ENCODE measurements around the gene SNX27.

The SNX27 gene

DNA sequence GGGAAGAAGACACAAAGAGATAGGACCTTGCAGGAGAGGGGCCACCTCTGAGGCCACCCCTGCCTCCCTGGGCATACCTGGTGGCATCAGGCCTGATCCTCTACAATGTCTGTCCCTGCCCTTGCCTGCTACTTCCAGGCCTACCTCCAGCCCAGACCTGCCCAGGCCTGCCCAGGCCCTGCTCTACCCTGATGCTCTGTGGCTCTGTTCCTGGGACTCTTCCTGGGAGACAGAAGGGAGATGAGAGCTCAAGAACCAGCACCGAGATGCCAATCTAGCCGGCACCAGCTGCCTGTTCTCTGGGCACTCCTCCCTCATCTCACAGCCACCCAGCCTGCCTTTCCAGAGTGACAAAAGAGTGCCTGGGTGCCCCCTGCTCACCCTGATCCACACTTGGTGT, 102.0 kb downstream of the SNX27 start:
- Histone ChIP-seq H3K27ac (ENCODE audit: low read depth, low read length) (no peak overlapping the region), H3K9ac (ENCODE audit: low read depth, low read length) (no peak overlapping the region), H3K9me3 (ENCODE audit: control insufficient read depth, insufficient read depth, low read length) (no peaks in the 10 kb centered on the region), H3K4me1 (ENCODE audit: control insufficient read depth, insufficient read depth, low read length) (0 out of 2 replicates have a peak, but pooled peaks cover 7% of the 10 kb centered on the region), H3K27me3 (ENCODE audit: control insufficient read depth, insufficient read depth, low read length) (peaks cover 18% of the 10 kb centered on the region), H3K36me3 (ENCODE audit: control insufficient read depth, insufficient read depth, low read length) (no peaks in the 10 kb centered on the region), H3K4me3 (ENCODE audit: low read depth, low read length) (no peak overlapping the region)

DNA sequence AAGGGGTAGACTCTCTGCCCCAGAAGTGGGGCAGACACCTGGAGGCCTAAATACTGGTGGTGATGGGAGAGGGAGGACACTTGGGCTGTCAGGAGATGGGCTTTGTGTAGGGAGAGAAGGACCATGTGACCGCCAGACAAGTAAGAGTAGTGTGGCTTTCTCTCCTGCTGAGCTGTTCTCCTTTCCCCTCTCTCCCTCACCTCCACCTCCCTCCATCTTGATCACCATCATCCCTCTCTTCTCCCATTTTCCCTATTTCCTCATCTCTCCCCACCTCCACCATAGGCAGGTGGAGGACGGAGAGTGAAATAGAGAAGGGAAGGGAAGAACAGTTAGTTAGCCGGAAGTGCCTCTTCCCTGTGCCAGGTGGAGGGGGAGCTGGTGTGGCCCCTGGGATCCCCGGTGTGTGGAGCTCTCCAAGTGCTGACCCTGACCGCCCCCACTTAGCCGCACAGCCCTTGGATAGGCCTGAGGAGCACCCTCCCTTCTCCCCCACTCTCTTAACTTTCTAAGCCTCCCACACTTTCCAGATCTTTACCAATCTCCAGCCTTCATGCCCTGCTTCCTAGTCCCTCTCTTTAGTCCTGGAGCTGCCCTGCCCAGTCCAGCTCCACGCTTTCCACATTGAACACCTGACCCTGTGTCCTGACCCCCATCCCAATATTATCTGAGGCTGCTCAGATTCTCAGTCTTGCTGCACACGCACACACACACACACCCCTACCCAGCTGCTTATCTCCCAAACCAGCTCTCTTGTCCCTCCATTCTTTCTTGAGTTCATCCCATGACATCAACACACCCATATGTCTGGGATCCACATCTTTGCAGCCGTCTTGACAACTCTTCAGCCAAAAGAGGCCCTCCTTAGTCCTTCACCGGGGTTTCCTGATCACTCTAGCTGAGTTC, 103.2 kb downstream of the SNX27 start:
- H3K4me1 ChIP-seq (ENCODE audit: control insufficient read depth, insufficient read depth, low read length), result 0 out of 2 replicates have a peak, but pooled peaks cover 7% of the 10 kb centered on the region
- H3K27ac ChIP-seq (ENCODE audit: low read depth, low read length), result no peak overlapping the region
- peaks cover 30% of the 10 kb centered on the region for H3K27me3 ChIP-seq (ENCODE audit: control insufficient read depth, insufficient read depth, low read length)
- H3K4me3 ChIP-seq (ENCODE audit: low read depth, low read length), result no peak overlapping the region
- no peaks in the 10 kb centered on the region for H3K9me3 ChIP-seq (ENCODE audit: control insufficient read depth, insufficient read depth, low read length)
- no peak overlapping the region for H3K9ac ChIP-seq (ENCODE audit: low read depth, low read length)
- no peaks in the 10 kb centered on the region for H3K36me3 ChIP-seq (ENCODE audit: control insufficient read depth, insufficient read depth, low read length)

DNA sequence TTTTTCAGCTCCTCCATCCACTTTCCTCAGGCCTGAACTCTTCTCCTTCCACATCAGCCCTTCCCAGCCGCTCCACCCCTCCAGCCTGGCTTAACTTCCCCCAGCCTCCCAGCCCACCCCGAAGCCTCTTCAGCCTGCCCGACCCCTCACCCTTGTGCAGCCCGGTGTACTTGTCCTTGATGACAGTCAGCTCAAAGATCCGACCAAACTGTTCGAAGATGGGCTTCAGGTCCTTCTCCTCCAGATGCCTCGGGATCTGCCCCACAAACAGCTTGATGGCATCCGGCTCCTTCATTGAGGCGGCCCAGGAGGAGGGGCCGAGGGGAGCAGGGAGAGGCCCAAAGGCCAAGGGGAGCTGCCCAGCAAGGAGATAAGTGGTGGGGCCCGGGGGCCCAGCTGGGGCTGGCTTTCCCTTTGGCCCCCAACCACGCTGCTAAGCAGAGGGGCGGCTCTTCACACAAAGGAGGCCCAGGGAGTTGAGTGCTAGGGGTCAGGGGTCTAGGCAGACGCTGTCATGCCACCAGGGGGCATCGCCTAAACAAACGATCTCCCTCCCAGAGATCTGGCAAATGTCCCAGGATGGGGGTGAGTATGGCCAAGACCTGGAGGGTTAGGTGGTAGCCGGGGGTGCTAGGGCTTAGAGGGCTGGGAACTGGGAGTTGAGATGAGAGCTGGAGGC, 104.0 kb downstream of the SNX27 start:
- Histone ChIP-seq H3K9ac (ENCODE audit: low read depth, low read length) (no peak overlapping the region), H3K27ac (ENCODE audit: low read depth, low read length) (no peak overlapping the region), H3K4me1 (ENCODE audit: control insufficient read depth, insufficient read depth, low read length) (peaks cover 13% of the 10 kb centered on the region; the same call in 1 of the 2 replicates), H3K4me3 (ENCODE audit: low read depth, low read length) (peak overlapping the region; percentile 66), H3K27me3 (ENCODE audit: control insufficient read depth, insufficient read depth, low read length) (peaks cover 38% of the 10 kb centered on the region), H3K36me3 (ENCODE audit: control insufficient read depth, insufficient read depth, low read length) (no peaks in the 10 kb centered on the region), H3K9me3 (ENCODE audit: control insufficient read depth, insufficient read depth, low read length) (no peaks in the 10 kb centered on the region)

DNA sequence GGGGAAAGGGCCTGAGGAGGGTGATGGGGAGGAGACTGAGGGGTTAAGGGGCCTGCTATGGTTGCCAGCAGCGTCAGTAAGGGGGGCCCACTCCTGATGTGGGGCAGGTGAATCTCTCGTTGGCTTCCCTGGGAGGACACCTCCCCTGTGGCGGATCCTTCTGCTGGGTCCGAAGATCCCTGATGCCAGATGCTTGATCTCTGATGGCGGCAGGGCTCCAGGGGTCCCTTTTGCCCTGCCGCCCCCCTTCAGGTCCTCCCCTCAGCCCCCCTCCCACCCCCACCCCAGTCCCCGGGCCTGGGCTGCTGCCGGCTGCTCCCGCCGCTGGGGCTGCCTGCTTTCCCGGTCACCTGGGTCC, 104.5 kb downstream of the SNX27 start:
- peaks cover 40% of the 10 kb centered on the region for H3K27me3 ChIP-seq (ENCODE audit: control insufficient read depth, insufficient read depth, low read length)
- H3K4me1 ChIP-seq (ENCODE audit: control insufficient read depth, insufficient read depth, low read length), result peaks cover 15% of the 10 kb centered on the region; the same call in 1 of the 2 replicates
- no peaks in the 10 kb centered on the region for H3K9me3 ChIP-seq (ENCODE audit: control insufficient read depth, insufficient read depth, low read length)
- no peak overlapping the region for H3K27ac ChIP-seq (ENCODE audit: low read depth, low read length)
- H3K36me3 ChIP-seq (ENCODE audit: control insufficient read depth, insufficient read depth, low read length), result no peaks in the 10 kb centered on the region
- H3K9ac ChIP-seq (ENCODE audit: low read depth, low read length), result no peak overlapping the region
- H3K4me3 ChIP-seq (ENCODE audit: low read depth, low read length), result peak overlapping the region; percentile 66

DNA sequence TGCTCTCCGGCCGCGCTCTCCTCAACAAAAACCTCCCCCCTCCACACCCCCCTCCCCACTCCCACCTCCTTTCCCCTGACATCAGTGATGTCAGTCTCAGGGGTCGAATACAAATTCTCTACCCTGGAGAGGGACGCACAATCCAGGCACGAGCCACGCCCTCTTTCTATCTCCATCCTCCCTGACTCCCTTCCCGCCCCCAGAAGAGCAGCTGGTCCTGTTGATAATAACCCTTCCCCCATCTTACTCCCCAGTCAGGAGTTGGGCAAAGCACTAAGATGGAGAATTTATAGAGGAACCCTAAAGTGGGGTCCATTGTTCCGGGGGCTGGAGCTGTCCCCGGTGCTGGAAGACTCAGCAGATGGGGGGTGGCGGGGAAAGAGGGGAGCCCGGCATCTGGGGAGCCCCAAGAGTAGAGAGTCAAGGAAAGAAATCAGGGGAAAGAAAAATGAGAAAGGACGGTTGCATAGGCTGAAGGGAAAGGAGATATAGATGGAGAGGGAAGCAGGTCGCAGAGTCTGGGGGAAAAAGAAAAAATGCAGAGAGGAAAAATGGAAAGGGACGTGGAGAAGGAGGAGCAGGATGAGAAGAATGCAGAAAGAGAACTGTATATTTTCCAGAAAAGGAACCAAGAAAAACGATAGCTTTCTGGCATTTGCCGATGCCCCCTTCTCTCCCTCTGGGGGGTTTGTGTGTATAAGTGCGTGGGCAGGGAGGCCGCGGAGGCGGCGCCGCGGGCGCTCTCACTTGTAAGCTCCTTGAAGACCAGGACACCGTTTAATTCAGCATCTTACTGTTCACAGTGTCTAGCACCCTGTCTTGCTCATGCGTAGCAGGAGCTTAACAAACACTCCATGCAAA, 105.2 kb downstream of the SNX27 start, which contains the start of gene CELF3:
Gene CELF3, minus strand, starts transcription at position 33 of the 861 bp plus-strand sequence. CDS start 783 bp downstream, outside the sequence.
- peak within 1 kb of the TSS; percentile 92 for H3K27ac ChIP-seq (ENCODE audit: low read depth, low read length)
- 0 out of 2 replicates have a peak within 1 kb of the TSS, but pooled peaks have one; percentile 43 for H3K9ac ChIP-seq (ENCODE audit: low read depth, low read length)
- no peaks in the 10 kb centered on the region for H3K9me3 ChIP-seq (ENCODE audit: control insufficient read depth, insufficient read depth, low read length)
- no peaks in the 10 kb centered on the region for H3K36me3 ChIP-seq (ENCODE audit: control insufficient read depth, insufficient read depth, low read length)
- peak within 1 kb of the TSS; percentile 66 for H3K4me3 ChIP-seq (ENCODE audit: low read depth, low read length)
- peaks cover 46% of the 10 kb centered on the region for H3K27me3 ChIP-seq (ENCODE audit: control insufficient read depth, insufficient read depth, low read length)
- H3K4me1 ChIP-seq (ENCODE audit: control insufficient read depth, insufficient read depth, low read length), result peaks cover 15% of the 10 kb centered on the region; the same call in 1 of the 2 replicates

DNA sequence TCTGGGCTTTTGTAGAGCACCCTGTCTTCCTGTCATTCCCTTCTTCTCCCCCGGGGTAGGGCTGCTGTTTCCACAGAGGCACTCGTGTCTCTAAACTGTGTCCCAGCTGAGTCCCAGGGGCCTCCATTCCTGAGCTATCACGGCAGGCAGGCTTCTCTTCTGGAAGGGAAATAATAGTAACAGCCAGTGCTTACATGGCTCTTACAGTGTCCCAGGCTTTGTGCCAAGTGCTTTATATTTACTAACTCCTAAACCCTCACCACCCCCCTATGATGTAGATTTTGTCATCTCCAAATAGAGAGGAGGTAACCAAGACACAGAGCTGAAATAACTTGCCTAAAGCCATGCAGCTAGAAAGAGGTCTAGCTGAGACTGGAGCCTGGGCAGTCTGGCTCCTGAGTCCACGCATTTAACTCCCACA, 106.2 kb downstream of the SNX27 start:
- no peak overlapping the region for H3K27ac ChIP-seq (ENCODE audit: low read depth, low read length)
- H3K36me3 ChIP-seq (ENCODE audit: control insufficient read depth, insufficient read depth, low read length), result no peaks in the 10 kb centered on the region
- H3K9me3 ChIP-seq (ENCODE audit: control insufficient read depth, insufficient read depth, low read length), result no peaks in the 10 kb centered on the region
- no peak overlapping the region for H3K9ac ChIP-seq (ENCODE audit: low read depth, low read length)
- H3K27me3 ChIP-seq (ENCODE audit: control insufficient read depth, insufficient read depth, low read length), result peaks cover 56% of the 10 kb centered on the region
- no peak overlapping the region for H3K4me3 ChIP-seq (ENCODE audit: low read depth, low read length)
- peaks cover 15% of the 10 kb centered on the region; the same call in 1 of the 2 replicates for H3K4me1 ChIP-seq (ENCODE audit: control insufficient read depth, insufficient read depth, low read length)

DNA sequence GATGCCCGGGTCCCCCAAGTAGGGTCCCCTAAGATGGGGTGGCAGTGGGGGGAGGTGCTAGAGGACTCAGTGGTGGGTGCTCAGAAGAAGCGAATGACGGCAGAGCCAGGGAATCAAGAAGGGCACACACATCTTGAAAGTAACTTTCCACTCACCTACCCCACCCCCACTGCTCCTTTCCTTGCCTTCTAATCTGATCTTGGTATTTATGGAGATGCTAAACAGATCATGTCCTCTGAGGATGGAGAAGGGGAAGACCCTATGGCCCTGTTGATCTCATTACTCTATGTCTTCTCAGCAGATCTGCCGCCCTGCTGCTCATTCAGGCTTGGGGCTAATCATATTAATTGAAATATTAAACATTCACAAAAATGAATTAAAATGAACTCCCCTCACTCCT, 106.8 kb downstream of the SNX27 start:
- Histone ChIP-seq H3K36me3 (ENCODE audit: control insufficient read depth, insufficient read depth, low read length) (no peaks in the 10 kb centered on the region), H3K4me3 (ENCODE audit: low read depth, low read length) (no peak overlapping the region), H3K4me1 (ENCODE audit: control insufficient read depth, insufficient read depth, low read length) (peaks cover 15% of the 10 kb centered on the region; the same call in 1 of the 2 replicates), H3K27me3 (ENCODE audit: control insufficient read depth, insufficient read depth, low read length) (peaks cover 62% of the 10 kb centered on the region), H3K27ac (ENCODE audit: low read depth, low read length) (no peak overlapping the region), H3K9me3 (ENCODE audit: control insufficient read depth, insufficient read depth, low read length) (no peaks in the 10 kb centered on the region), H3K9ac (ENCODE audit: low read depth, low read length) (no peak overlapping the region)

DNA sequence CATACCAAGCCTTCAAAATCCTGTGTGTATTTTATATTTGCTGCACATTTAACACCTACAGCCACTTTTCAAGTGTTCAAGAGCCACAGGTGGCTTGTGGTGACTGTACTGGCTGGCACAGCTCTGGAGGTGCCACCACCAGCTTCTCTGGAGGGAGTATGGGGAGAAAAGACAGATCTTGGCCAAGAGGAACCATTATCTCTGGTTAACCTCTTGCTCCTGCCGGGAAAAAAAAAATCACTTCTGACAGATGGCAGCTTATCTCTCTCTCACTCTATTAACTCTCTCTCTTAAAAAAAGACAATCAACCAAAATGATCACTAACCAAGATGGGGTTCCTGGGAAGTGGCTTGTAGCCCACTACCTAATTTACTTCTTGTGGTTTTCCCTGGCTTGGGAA, 108.3 kb downstream of the SNX27 start:
- H3K27me3 ChIP-seq (ENCODE audit: control insufficient read depth, insufficient read depth, low read length), result peaks cover 62% of the 10 kb centered on the region
- no peaks in the 10 kb centered on the region for H3K36me3 ChIP-seq (ENCODE audit: control insufficient read depth, insufficient read depth, low read length)
- H3K4me3 ChIP-seq (ENCODE audit: low read depth, low read length), result no peak overlapping the region
- no peaks in the 10 kb centered on the region for H3K9me3 ChIP-seq (ENCODE audit: control insufficient read depth, insufficient read depth, low read length)
- no peak overlapping the region for H3K9ac ChIP-seq (ENCODE audit: low read depth, low read length)
- peaks cover 22% of the 10 kb centered on the region; the same call in 1 of the 2 replicates for H3K4me1 ChIP-seq (ENCODE audit: control insufficient read depth, insufficient read depth, low read length)
- H3K27ac ChIP-seq (ENCODE audit: low read depth, low read length), result no peak overlapping the region

DNA sequence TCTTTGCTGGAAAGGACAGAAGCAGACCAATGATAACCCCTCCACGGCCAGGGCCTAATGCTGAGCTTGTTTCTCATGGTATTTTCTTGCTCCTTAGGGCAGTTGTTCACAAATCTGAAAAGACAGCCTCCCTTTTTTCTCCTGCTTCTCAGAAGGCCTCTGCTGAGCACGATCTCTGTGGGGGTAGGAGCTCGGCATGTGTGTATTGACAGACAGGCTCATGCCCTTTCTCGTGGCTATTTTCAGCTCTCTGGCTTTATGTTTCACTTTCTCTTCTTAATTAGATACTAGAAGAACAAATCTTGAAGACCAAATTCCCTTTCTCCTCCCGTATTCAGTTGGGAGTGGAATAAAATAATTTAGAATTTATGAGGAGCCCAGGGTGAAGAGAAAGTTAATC, 108.7 kb downstream of the SNX27 start:
- Histone ChIP-seq H3K4me3 (ENCODE audit: low read depth, low read length) (no peak overlapping the region), H3K9me3 (ENCODE audit: control insufficient read depth, insufficient read depth, low read length) (no peaks in the 10 kb centered on the region), H3K27ac (ENCODE audit: low read depth, low read length) (no peak overlapping the region), H3K36me3 (ENCODE audit: control insufficient read depth, insufficient read depth, low read length) (no peaks in the 10 kb centered on the region), H3K4me1 (ENCODE audit: control insufficient read depth, insufficient read depth, low read length) (peaks cover 22% of the 10 kb centered on the region; the same call in 1 of the 2 replicates), H3K27me3 (ENCODE audit: control insufficient read depth, insufficient read depth, low read length) (peaks cover 62% of the 10 kb centered on the region), H3K9ac (ENCODE audit: low read depth, low read length) (no peak overlapping the region)

DNA sequence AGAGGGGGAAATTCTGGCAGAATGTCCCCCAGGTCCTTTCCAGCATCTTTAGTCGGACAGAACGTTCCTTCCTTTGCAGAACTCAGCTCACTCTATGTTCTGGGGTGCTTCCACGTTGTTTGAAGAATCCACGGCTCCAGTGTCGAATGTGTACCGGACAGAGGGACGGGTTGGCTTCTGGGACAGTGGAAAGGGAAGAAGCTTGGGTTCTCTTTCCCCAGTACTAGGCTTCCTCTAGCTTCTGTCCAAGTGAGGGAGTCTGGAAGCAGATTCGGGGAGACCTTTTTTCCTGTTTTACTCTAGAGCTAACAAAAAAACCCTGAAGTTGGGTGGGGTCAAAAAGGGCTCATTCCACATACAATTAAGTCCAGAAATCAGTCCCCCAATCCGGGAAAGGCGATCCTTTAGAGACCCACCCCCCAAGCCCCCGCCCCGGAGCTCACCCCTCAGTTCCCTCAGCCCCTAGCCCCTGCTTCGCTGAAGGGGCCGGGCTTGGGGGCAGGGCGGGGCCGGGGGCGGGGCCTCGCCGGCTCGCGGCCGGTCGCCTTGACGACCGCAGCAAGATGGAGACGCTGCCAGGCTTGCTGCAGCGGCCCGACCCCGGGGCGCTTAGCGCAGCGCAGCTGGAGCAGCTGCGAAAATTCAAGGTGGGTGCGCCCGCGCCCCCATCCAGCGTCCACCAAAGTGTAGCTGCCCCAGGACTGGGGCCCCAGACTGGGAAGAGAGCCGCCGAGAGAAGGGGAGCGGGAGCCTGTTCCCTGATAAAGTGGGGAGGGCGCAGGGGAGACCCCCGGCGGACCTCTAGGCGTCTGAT, 109.3 kb downstream of the SNX27 start, which contains the start of gene RIIAD1:
Gene RIIAD1, plus strand, starts transcription at position 549 of the 814 bp plus-strand sequence. Its CDS starts 15 bp downstream, at position 564.
- H3K9me3 ChIP-seq (ENCODE audit: control insufficient read depth, insufficient read depth, low read length), result no peaks in the 10 kb centered on the region
- H3K4me1 ChIP-seq (ENCODE audit: control insufficient read depth, insufficient read depth, low read length), result peaks cover 22% of the 10 kb centered on the region; the same call in 1 of the 2 replicates
- no peaks in the 10 kb centered on the region for H3K36me3 ChIP-seq (ENCODE audit: control insufficient read depth, insufficient read depth, low read length)
- H3K9ac ChIP-seq (ENCODE audit: low read depth, low read length), result no peak within 1 kb of the TSS
- H3K4me3 ChIP-seq (ENCODE audit: low read depth, low read length), result peak within 1 kb of the TSS; percentile 74
- H3K27me3 ChIP-seq (ENCODE audit: control insufficient read depth, insufficient read depth, low read length), result peaks cover 62% of the 10 kb centered on the region
- H3K27ac ChIP-seq (ENCODE audit: low read depth, low read length), result no peak within 1 kb of the TSS

Data from HUES48 (cell line).